GM19043 (cell line): Measurements from ENCODE around the gene QRFP.

Experiments used
- ATAC-seq: cut with Tn5 transposase; IDR thresholded peaks from one replicate; pipeline ENCODE4 v1.9.1; 2021; ENCODE audit warnings: low read depth; ENCODE audit not compliant: unreplicated experiment

QRFP gene, protein sequence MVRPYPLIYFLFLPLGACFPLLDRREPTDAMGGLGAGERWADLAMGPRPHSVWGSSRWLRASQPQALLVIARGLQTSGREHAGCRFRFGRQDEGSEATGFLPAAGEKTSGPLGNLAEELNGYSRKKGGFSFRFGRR

DNA sequence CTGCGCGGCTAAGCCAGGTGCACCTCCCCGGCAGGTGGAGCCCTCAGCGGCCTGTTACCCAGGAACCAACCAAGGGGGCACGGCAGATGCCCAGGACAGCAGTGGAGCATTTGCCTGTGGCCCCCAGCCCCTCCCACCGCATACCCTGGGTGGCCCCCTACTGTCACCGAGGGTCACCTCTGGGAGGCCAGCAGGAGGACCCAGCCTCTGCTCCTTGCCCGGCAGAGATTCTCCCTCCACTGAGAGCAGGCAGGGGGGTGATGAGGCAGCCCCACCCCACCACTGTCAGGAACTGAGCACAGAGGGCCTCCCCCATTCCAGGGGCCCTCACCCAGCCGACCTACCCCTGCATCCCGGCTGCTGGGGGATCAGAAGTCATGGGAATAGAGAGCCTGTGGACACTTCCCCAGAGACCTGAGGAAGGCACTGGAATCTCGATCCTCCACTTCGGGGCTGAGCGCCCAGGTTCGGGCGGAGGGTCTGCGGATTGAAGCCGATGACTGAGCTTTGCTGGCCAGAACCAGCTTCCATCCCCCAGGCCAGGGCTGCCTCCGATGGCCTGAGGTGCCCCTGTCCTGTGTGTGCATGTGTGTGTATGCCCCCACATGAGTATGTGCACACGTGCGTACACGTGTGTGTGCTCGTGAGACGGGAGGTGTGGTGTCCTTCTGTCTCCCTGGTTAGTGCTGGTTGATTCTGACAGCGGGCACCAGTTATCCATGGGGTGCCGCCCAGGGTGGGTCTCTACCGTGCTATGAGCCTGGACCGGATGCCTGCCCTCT, at the start of gene QRFP:
TSS of gene QRFP (minus strand) at position 580 of the 782 bp plus-strand sequence. CDS start 2,974 bp downstream, outside the sequence.
- ATAC-seq: no peak

- ATAC-seq: no peak
These were observed 48.6 kb upstream of the QRFP start for GRCh38 chr9:130945173-130945572.

DNA sequence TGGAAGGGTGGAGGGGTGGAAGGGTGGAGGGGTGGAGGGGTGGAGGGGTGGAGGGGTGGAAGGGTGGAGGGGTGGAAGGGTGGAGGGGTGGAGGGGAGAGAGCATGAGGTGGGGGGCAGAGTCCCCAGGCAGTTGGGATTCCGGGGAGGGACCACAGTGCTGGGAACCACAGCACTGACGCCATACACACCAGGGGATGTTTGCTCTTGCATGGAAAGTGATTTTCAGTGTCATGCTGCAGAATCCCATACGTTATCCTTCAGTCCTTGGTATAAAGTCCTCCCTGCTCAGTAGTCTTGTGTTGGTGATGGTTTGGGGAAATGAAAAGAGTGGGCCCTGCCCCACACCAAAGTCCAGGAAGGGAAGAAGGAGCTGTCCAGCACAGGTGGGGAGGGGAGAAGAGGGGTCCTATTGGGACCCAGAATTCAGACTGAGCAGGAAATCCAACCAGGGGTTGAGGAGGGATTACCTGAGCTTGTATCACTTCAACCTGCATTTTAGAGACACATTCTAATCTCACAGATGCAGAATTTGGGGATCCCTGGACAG, 48.0 kb upstream of the QRFP start:
- no peak for ATAC-seq

GRCh38 chr9:130943777-130944176, 47.2 kb upstream of the QRFP start:
- no peak for ATAC-seq

DNA sequence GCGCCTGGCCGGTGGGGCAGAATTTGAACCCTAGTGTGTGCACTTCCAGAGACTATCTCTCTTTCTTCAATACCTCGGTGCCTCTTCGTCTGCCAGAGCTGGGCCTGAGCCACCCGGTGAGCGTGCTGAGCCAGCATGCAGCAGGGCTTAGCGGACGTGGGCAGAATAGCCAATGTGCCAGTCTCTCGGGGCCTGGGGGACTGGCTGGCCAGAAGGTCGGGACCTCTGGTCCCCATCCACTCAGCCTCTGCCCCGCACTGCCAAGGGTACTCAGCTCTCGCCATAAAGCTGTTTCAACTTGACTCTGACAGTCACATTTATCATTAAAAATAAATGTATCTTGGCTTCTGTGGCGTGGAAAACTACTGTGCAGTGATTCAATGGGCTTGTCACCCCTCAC, 46.6 kb upstream of the QRFP start:
- no peak for ATAC-seq

DNA sequence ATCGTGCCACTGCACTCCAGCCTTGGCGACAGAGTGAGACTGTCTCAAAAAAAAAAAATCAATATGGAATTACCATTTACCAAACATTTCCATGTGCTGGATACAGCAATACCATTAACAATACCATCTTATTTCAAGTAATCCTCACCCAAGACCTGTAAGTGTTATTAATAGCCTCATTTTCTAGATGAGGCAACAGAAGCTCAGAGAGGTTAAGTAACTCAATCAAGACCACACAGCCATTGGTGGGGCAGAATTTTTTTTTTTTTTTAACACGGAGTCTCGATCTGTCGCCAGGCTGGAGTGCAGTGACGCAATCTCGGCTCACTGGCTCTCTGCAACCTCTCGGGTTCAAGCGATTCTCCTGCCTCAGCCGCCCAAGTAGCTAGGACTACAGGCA, 46.1 kb upstream of the QRFP start:
- no peak for ATAC-seq

GRCh38 chr9:130942084-130942483, 45.5 kb upstream of the QRFP start:
- no peak for ATAC-seq

DNA sequence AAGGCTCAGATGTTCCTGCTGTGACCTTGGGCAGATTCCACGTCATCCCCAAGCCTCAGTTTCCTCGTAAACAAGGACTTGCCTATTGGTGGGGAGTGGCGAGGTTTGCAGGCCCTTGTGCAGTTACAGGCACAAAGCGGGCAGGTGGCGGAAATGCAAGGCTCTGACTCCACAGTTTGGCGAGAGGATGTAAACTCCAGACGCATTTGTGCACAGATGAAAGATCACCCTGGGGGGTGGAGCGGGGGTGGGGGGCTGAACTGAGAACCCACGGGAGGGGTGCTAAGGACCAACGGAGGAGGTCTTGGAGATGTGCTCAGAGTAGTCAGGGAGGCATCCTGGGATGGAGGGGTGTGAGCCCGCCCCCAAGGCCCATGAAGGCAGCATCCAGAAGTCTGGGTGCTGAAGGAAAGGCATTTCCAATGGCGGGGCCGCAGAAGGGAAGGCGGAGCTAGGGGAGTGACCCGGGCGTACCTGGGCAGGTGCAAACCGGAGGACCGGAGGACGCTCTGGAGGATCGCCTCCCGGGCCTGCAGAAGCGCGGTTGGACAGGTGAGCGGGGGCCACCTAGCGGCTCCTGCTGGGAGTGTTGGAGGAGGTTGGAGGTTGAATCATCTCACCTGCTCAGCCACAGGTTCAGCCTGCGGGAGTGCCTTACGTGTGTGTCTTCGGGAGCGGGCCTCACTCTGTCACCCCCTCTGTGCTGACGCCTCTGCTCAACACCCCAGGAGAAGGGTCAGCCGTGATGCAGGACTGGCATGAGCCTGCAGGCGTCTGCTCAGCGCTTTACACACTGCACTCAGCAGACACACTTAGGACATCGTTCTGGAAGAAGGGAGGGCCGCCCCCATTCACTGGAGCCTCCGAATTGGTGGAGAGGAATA, 44.3 kb upstream of the QRFP start:
- ATAC-seq: no peak

DNA sequence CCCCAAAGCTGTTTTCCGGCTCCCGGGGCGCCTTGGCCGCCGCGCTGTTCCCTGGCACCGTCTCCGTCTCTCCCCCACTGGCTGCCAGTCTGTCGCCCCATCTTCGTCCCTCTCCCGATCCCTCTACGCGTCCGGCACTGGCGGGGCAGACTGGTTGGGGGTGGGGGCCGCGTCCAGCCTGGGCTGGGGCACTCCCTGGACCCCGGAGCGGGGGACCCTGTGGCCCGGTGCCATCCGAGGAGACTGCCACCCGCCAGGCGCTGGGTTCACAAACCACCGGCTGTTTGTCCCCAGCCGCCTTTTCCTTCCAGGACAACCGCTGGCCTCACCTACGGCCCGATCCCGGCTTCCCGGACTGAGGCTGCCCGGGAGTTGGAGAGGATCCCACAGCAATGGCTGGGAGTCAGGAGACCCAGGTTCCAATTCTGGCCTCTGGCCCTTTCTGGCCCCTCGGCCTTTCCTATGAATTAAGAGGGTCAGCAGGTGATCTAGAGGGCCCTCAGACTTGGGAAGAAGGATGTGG, 43.5 kb upstream of the QRFP start:
- no peak for ATAC-seq

DNA sequence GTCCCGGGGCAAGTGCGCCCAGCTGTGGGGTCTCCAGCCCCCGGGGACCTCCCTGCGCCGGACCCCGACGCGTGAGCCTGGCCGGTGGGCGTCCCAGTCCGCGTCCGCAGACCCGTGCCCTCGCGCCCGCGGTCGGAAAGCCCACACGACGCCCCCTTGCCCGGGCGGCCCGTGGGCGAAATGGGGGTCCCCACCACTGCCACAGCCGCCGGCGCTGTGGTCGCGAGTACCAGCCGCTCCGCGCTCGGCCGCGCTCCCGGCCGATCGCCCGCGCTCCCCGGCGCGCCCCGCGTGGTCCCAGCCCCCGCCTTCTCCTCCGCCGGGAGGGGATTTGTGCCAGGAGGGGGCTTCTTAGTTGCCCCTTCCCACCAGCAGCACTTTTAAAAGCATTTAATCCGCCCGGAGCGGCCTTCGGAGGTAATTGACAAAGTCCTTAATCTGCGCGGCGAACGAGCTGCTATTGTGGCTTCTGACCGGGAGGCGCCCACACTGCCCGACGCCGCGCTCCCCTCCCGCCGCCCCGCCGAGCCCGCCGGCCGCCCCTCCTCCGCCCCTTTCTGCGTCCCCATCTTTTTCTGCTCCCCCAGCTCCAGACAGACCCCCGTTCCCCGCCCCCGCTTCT, 42.9 kb upstream of the QRFP start:
- no peak for ATAC-seq

DNA sequence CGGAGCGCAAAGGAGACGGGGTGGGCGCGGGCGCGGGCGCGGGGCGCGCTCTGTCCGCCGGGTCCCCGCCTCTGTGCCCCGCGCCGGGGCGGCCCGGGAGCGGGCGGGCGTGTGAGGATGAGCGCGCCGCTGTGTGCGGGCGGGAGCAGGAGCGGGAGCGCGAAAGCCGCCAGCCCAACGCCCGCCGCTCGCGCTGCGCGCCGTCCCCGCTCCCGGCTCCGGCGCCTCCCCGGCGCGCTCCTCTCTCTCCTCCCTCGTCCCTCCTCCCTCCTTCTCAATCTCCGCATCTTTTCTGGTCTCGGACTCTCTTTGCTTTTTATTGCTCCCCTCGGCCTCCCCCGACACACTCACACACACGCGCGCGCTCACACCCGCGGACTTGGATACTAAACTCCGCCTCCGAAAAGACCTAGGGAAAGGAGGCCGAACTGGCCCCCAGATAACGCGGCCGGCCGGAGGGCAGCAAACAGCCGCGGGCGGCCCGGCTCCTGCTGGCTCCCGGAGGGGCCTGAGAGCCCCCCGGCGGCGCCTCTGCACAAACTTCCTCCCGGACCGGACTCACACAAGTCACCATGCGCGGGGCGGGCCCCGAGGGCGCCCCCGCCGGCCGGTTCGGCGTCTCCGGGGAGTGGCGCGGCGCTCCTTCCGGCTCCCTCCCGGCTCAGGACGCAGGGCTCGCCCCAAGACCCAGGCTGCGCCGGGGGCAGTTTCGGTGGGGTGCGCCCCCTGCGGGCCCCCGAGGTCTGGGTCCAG, 42.2 kb upstream of the QRFP start, which contains the start of gene FIBCD1:
TSS of gene FIBCD1 (minus strand) at position 596 of the 753 bp plus-strand sequence. CDS start 640 bp downstream, outside the sequence.
- ATAC-seq: no peak

- no peak for ATAC-seq
These were observed 41.6 kb upstream of the QRFP start for GRCh38 chr9:130938184-130938651.

GRCh38 chr9:130937146-130938076, 40.8 kb upstream of the QRFP start:
- ATAC-seq: no peak

DNA sequence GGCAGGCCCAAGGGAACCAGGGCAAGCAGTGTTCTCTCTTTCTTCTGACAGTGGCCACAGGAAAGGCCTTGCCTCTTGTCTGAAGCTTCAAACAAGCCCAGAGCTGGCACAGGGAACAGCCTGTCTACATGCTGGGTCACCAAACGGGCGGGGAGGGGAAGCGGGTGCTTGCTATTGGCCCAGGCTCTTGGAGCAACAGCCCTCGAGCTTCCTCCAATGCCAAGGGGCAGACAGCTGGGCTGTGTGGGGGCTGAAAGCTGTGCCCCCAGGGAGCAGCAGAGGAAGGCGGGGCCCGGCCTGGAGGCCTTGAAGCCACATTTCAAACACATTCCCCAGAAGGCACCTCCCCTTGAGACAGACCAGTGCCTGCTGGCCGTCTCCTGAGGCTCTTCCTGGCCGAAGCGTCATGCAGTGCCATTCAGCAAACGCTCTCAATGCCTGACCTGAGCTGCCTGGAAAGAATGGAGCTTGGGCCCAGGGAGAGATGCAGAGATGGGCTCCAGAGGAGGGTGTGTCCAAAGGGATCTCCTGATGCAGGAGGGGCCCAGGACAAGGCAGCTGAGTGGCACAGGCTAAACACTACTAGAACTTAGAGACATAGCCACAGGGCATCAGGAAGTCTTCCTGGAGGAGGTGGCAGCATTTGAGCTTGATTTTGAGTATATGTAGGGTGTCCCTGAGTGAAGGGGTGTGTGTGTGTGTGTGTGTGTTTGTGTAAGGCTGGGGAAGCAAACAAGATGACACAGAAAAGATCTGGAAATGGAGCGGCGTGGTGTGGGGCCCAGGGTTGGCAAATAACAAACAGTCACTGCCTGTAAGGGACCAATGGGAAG, 39.9 kb upstream of the QRFP start:
- no peak for ATAC-seq

DNA sequence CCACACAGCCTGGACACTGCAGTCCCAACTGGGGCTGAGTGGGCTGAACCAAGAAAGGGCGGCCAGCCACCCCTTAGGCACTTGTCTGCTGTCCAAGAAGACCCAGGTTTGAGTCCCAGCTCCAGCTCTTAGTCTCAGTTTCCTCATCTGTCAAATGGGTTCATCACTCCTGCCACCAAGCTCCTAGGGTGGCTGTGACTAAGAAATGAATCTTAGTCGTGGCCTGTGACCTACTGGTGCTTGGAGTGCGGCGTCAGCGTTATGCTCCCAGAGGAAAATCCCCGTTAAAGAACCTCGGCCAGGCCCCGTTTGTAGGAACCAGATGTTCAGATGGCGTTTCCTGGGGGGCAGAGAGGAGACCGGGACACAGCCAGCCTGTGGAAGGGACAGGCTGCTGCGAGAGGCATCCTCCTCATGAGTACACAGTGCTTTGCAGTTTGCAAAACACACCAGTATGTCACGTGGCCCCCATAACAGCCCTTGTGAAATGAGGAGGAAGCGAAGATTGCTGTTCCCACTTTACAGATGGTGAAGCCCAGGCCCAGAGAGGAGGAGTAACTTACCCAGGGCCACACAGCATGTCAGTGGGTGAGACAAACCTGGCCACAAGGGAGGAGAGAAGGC, 39.1 kb upstream of the QRFP start:
- no peak for ATAC-seq

GRCh38 chr9:130934702-130935647, 38.4 kb upstream of the QRFP start:
- no peak for ATAC-seq
